IMR-90 (cell line): ENCODE results near the gene CD44. TPM values are rescaled to one million over a fixed set of nuclear protein-coding genes. Genes with fewer than 3 reads are reported as not detected.

Source experiments
- ATAC-seq: fragments of 200-7000 bp; cut with Tn5 transposase; 2 replicates; pipeline ENCODE4 v1.9.1; 2020; ENCODE audit warnings: low read depth, mild to moderate bottlenecking, moderate library complexity
- BruUV-seq: library from RNA; stranded (reverse); fragments of 400-500 nt; replicated peaks from 2 replicates; lab custom pipeline; 2021; lab: Mats Ljungman, UMichigan
- CTCF ChIA-PET: fragments of 300-600 bp; formaldehyde crosslinking; extraction: SDS; loops from one replicate; lab custom pipeline; 2021; ENCODE audit warnings: antibody characterized with exemption; lab: Yijun Ruan, JAX
- POLR2A ChIA-PET: fragments of 300-600 bp; sonication (Branson Sonifier 250); formaldehyde crosslinking; loops from one replicate; lab custom pipeline; 2022; ENCODE audit warnings: antibody characterized with exemption; ENCODE audit not compliant: unreplicated experiment; lab: Charles Lee
- DNase-seq: peaks from one replicate; pipeline ENCODE4 v3.0.0; 2013
- H2AFZ ChIP-seq: replicated peaks from 2 replicates; pipeline ENCODE3; 2013; ENCODE audit warnings: low read length, mild to moderate bottlenecking; ENCODE audit not compliant: poor library complexity
- H2AK5ac ChIP-seq: 2 replicates; pipeline ENCODE4 v1.6.1; 2013; ENCODE audit warnings: low read depth, low read length, inconsistent platforms
- H2AK9ac ChIP-seq: replicated peaks from 2 replicates; pipeline ENCODE3; 2013; ENCODE audit warnings: mild to moderate bottlenecking, low read depth, low read length, moderate library complexity; ENCODE audit not compliant: poor library complexity
- H2BK120ac ChIP-seq: 2 replicates; pipeline ENCODE4 v1.6.1; 2013; ENCODE audit warnings: low read depth, low read length, inconsistent platforms
- H2BK15ac ChIP-seq: 3 replicates; pipeline ENCODE4 v1.6.1; 2013; ENCODE audit warnings: low read depth, low read length, inconsistent platforms
- H2BK20ac ChIP-seq: 2 replicates; pipeline ENCODE4 v1.6.1; 2013; ENCODE audit warnings: low read depth, mild to moderate bottlenecking, inconsistent platforms, low read length, moderate library complexity
- H2BK5ac ChIP-seq: 2 replicates; pipeline ENCODE4 v1.6.1; 2013; ENCODE audit warnings: mild to moderate bottlenecking, low read depth, low read length, inconsistent platforms; ENCODE audit not compliant: poor library complexity, severe bottlenecking
- H3K14ac ChIP-seq: replicated peaks from 2 replicates; pipeline ENCODE4 v1.6.1; 2013; ENCODE audit warnings: low read depth, low read length, inconsistent platforms
- H3K18ac ChIP-seq: 2 replicates; pipeline ENCODE4 v1.6.1; 2013; ENCODE audit warnings: low read depth, low read length, control low read depth
- H3K23ac ChIP-seq: 2 replicates; pipeline ENCODE4 v1.6.1; 2013; ENCODE audit warnings: low read depth, low read length, inconsistent platforms
- H3K27ac ChIP-seq: 2 replicates; pipeline ENCODE4 v1.5.1; 2013; ENCODE audit warnings: mild to moderate bottlenecking, control low read depth, low read length; ENCODE audit not compliant: insufficient read depth
- H3K27me3 ChIP-seq: 2 replicates; pipeline ENCODE4 v1.6.1; 2013; ENCODE audit warnings: low read length; ENCODE audit not compliant: control insufficient read depth, insufficient read depth
- H3K36me3 ChIP-seq: 2 replicates; pipeline ENCODE4 v1.6.1; 2013; ENCODE audit warnings: low read length, mixed read lengths; ENCODE audit not compliant: control insufficient read depth, insufficient read depth
- H3K4ac ChIP-seq: 2 replicates; pipeline ENCODE4 v1.6.1; 2013; ENCODE audit warnings: low read depth, low read length, inconsistent platforms
- H3K4me1 ChIP-seq: 2 replicates; pipeline ENCODE4 v1.6.1; 2013; ENCODE audit warnings: low read length, mixed read lengths; ENCODE audit not compliant: control insufficient read depth, insufficient read depth
- H3K4me2 ChIP-seq: 2 replicates; pipeline ENCODE4 v1.6.1; 2013; ENCODE audit warnings: low read depth, mild to moderate bottlenecking, control low read depth, low read length, moderate library complexity
- H3K4me3 ChIP-seq: 2 replicates; pipeline ENCODE4 v1.5.1; 2013; ENCODE audit warnings: low read depth, mild to moderate bottlenecking, control low read depth, low read length, moderate library complexity; ENCODE audit not compliant: insufficient read depth
- H3K56ac ChIP-seq: 2 replicates; pipeline ENCODE4 v1.6.1; 2013; ENCODE audit warnings: low read length, inconsistent platforms; ENCODE audit not compliant: insufficient read depth; ENCODE audit errors: extremely low read depth
- H3K79me1 ChIP-seq, 2 experiments: 2 replicates each; pipeline ENCODE4 v1.6.1; 2013; ENCODE audit warnings: low read length in 2 of 2, inconsistent platforms in 1 of 2, low read depth in 1 of 2
- H3K9ac ChIP-seq: 2 replicates; pipeline ENCODE4 v1.6.1; 2013; ENCODE audit warnings: low read depth, low read length, control low read depth
- H3K9me1 ChIP-seq: 2 replicates; pipeline ENCODE4 v1.6.1; 2013; ENCODE audit warnings: low read length, inconsistent platforms; ENCODE audit not compliant: insufficient read depth
- H3K9me3 ChIP-seq: 2 replicates; pipeline ENCODE4 v1.6.1; 2013; ENCODE audit warnings: low read length; ENCODE audit not compliant: control insufficient read depth, insufficient read depth
- H4K20me1 ChIP-seq: 2 replicates; pipeline ENCODE4 v1.6.1; 2013; ENCODE audit warnings: low read length, inconsistent platforms; ENCODE audit not compliant: insufficient read depth
- H4K5ac ChIP-seq: 2 replicates; pipeline ENCODE4 v1.6.1; 2013; ENCODE audit warnings: mild to moderate bottlenecking, low read depth, low read length, control low read depth
- H4K8ac ChIP-seq, 2 experiments: 2 replicates each; pipeline ENCODE4 v1.6.1; 2013; ENCODE audit warnings: low read depth in 2 of 2, low read length in 2 of 2, control low read depth in 1 of 2, inconsistent platforms in 1 of 2
- H4K91ac ChIP-seq: 2 replicates; pipeline ENCODE4 v1.6.1; 2013; ENCODE audit warnings: low read depth, low read length, inconsistent platforms; ENCODE audit not compliant: insufficient read depth
- BHLHE40 ChIP-seq: fragments of 150-350 bp; IDR thresholded peaks from 2 replicates; pipeline ENCODE4 v1.6.1; 2016; ENCODE audit warnings: mild to moderate bottlenecking, low read depth, low read length
- CEBPB ChIP-seq: IDR thresholded peaks from 2 replicates; pipeline ENCODE4 v1.6.1; 2012; ENCODE audit warnings: low read depth, low read length, improper control_type of control experiment
- ELK1 ChIP-seq: fragments of 150-350 bp; IDR thresholded peaks from 2 replicates; pipeline ENCODE4 v1.6.1; 2016; ENCODE audit warnings: low read depth, mild to moderate bottlenecking, low read length, moderate library complexity, borderline replicate concordance
- FOS ChIP-seq: fragments of 150-350 bp; IDR thresholded peaks from 2 replicates; pipeline ENCODE4 v1.6.1; 2016; ENCODE audit warnings: low read depth, low read length
- MAZ ChIP-seq: IDR thresholded peaks from 2 replicates; pipeline ENCODE4 v1.6.1; 2012; ENCODE audit warnings: low read depth, mild to moderate bottlenecking, low read length, improper control_type of control experiment, moderate library complexity, borderline replicate concordance
- MXI1 ChIP-seq: IDR thresholded peaks from 2 replicates; pipeline ENCODE4 v1.6.1; 2012; ENCODE audit warnings: low read depth, mild to moderate bottlenecking, low read length, moderate library complexity, borderline replicate concordance
- POLR2A ChIP-seq: IDR thresholded peaks from 2 replicates; pipeline ENCODE4 v1.6.1; 2012; ENCODE audit warnings: mild to moderate bottlenecking, low read depth, low read length
- RAD21 ChIP-seq: IDR thresholded peaks from 2 replicates; pipeline ENCODE4 v1.6.1; 2012; ENCODE audit warnings: low read length, improper control_type of control experiment
- RCOR1 ChIP-seq: IDR thresholded peaks from 2 replicates; pipeline ENCODE4 v1.6.1; 2012; ENCODE audit warnings: mild to moderate bottlenecking, low read length, improper control_type of control experiment; ENCODE audit not compliant: insufficient replicate concordance
- RFX5 ChIP-seq: IDR thresholded peaks from 2 replicates; pipeline ENCODE4 v1.8.0; 2012; ENCODE audit warnings: low read depth, mild to moderate bottlenecking, low read length, moderate library complexity
- SMC3 ChIP-seq: fragments of 150-350 bp; IDR thresholded peaks from 2 replicates; pipeline ENCODE4 v1.6.1; 2016; ENCODE audit warnings: low read depth, mild to moderate bottlenecking, antibody characterized with exemption, low read length, moderate library complexity
- WGBS, 2 experiments: methylation state at CpG; one replicate each; pipeline versions ENCODE4 v1.1.5 to v1.1.7; 2013; ENCODE audit warnings: missing lambda C conversion rate in 2 of 2; ENCODE audit not compliant: insufficient read length in 1 of 2; ENCODE audit errors: extremely low coverage in 2 of 2; 5-methylcytosine and 5-hydroxymethylcytosine counted together
- dilution Hi-C: fragments of 300-500 bp; cut with HindIII; formaldehyde crosslinking; loops from one replicate; pipeline ENCODE4 v1.14.3; 2018; ENCODE audit warnings: low sequenced_read_pairs; ENCODE audit not compliant: unreplicated experiment
- in situ Hi-C: fragments of 300-500 bp; cut with MboI; formaldehyde crosslinking; loops from 3 replicates; pipeline ENCODE4 v1.14.3; 2019; ENCODE audit warnings: low sequenced_read_pairs, inconsistent platforms, mixed read lengths
- intact Hi-C: fragments of 100-400 bp; cut with micrococcal nuclease; formaldehyde crosslinking; loops from 2 replicates; pipeline ENCODE4 v1.10.0; 2022
- polyA plus RNA-seq, 3 experiments: library from polyadenylated mRNA; depleted of rRNA; stranded (reverse); fragments of >200 nt; gene quantifications; 2 replicates each; pipeline ENCODE4 v1.2.3, GENCODE V29; 2012; ENCODE audit warnings: low replicate concordance in 1 of 3
- total RNA-seq: library from RNA; depleted of rRNA; stranded (reverse); fragments of >200 nt; gene quantifications from 2 replicates; pipeline ENCODE4 v1.2.3, GENCODE V29; 2012
- TF ChIP-seq, protein P1 (sequence below): conservative IDR thresholded peaks from 2 replicates; pipeline ENCODE4 v1.5.1; 2012; ENCODE audit warnings: mild to moderate bottlenecking, low read depth, low read length, improper control_type of control experiment
- TF ChIP-seq, protein P2 (sequence below): fragments of 150-350 bp; IDR thresholded peaks from 2 replicates; pipeline ENCODE4 v1.6.1; 2017; ENCODE audit warnings: mild to moderate bottlenecking, antibody characterized with exemption, low read length, low read depth

The CD44 gene
- total and polyA plus RNA-seq, 2 of the 4 experiments (the other 2 are of a cell fraction) = 357 to 947 TPM

GRCh38 chr11:35180317-35181233 lies 41.6 kb downstream of the CD44 start:
- DNase-seq (peak; percentile 55), ATAC-seq (peak; percentile 1; the same call in 1 of the 2 replicates)
- peak overlapping the region; percentile 20; the same call in 1 of the 2 replicates for H3K4me2 ChIP-seq
- peak overlapping the region; percentile 98 for H2AK5ac ChIP-seq
- in situ Hi-C loops (no loop called here), intact Hi-C loops (no loop called here), dilution Hi-C loops (no loop called here)
- peak overlapping the region; percentile 67 for H3K4ac ChIP-seq
- no peak overlapping the region for H2AFZ ChIP-seq
- H3K4me3 ChIP-seq = no peak overlapping the region
- H3K9me3 ChIP-seq = no peaks in the 10 kb centered on the region
- BruUV-seq = no TSS peak
- H4K5ac ChIP-seq = no peak overlapping the region; the same call in 1 of the 2 replicates
- peak overlapping the region; percentile 84 for H3K27ac ChIP-seq
- H3K79me1 ChIP-seq = peaks cover 37 to 77% of the 10 kb centered on the region in 2 experiments
- WGBS, 2 experiments = 78% methylated on average over 1 of the region's 5 CpGs; no CpG with 5 or more reads in 1 of the 2 experiments
- H2BK5ac ChIP-seq = peak overlapping the region; percentile 70
- H3K36me3 ChIP-seq = peaks cover 63% of the 10 kb centered on the region
- ChIA-PET CTCF (interaction anchor here (0.6 kb wide), 1 partner anchor 91 kb away, joined by 3 read pairs; no protein-coding TSS in a partner anchor), POLR2A (no interaction called here)
- H2AK9ac ChIP-seq = peak overlapping the region; percentile 12
- H4K20me1 ChIP-seq = peaks cover 69% of the 10 kb centered on the region
- H3K23ac ChIP-seq = no peak overlapping the region
- H3K9me1 ChIP-seq = peaks cover 26% of the 10 kb centered on the region
- H4K8ac ChIP-seq = peak overlapping the region in 1 of 2 experiments; percentile 25; a peak in 2 of 4 replicates
- H2BK120ac ChIP-seq = peak overlapping the region; percentile 35; the same call in 1 of the 2 replicates
- no peak overlapping the region for H3K9ac ChIP-seq
- H4K91ac ChIP-seq = peak overlapping the region; percentile 64
- H3K27me3 ChIP-seq = no peaks in the 10 kb centered on the region
- peaks cover 40% of the 10 kb centered on the region for H3K4me1 ChIP-seq
- peak overlapping the region; percentile 21; the same call in 1 of the 2 replicates for H2BK20ac ChIP-seq
- H3K56ac ChIP-seq = no peak overlapping the region
- peak overlapping the region; percentile 82; the same call in 1 of the 2 replicates for H3K14ac ChIP-seq
- peak overlapping the region; percentile 77; the same call in 1 of the 2 replicates for H3K18ac ChIP-seq
- peak overlapping the region; percentile 54; the same call in 2 of the 3 replicates for H2BK15ac ChIP-seq
- no peak for TF ChIP-seq ELK1
- TF ChIP-seq, protein P1, sequence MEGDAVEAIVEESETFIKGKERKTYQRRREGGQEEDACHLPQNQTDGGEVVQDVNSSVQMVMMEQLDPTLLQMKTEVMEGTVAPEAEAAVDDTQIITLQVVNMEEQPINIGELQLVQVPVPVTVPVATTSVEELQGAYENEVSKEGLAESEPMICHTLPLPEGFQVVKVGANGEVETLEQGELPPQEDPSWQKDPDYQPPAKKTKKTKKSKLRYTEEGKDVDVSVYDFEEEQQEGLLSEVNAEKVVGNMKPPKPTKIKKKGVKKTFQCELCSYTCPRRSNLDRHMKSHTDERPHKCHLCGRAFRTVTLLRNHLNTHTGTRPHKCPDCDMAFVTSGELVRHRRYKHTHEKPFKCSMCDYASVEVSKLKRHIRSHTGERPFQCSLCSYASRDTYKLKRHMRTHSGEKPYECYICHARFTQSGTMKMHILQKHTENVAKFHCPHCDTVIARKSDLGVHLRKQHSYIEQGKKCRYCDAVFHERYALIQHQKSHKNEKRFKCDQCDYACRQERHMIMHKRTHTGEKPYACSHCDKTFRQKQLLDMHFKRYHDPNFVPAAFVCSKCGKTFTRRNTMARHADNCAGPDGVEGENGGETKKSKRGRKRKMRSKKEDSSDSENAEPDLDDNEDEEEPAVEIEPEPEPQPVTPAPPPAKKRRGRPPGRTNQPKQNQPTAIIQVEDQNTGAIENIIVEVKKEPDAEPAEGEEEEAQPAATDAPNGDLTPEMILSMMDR = no peak
- TF ChIP-seq RAD21 = no peak
- TF ChIP-seq RFX5 = no peak
- no peak for TF ChIP-seq MAZ
- TF ChIP-seq MXI1 = no peak
- TF ChIP-seq, protein P2, sequence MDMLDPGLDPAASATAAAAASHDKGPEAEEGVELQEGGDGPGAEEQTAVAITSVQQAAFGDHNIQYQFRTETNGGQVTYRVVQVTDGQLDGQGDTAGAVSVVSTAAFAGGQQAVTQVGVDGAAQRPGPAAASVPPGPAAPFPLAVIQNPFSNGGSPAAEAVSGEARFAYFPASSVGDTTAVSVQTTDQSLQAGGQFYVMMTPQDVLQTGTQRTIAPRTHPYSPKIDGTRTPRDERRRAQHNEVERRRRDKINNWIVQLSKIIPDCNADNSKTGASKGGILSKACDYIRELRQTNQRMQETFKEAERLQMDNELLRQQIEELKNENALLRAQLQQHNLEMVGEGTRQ = no peak
- TF ChIP-seq BHLHE40 = no peak
- TF ChIP-seq SMC3 = no peak
- TF ChIP-seq FOS = no peak
- no peak for TF ChIP-seq RCOR1
- no peak for TF ChIP-seq POLR2A
- no peak for TF ChIP-seq CEBPB
